T-helper 17 cell (primary cell): ENCODE data around the gene ARID5B. TPM values are rescaled to one million over a fixed set of nuclear protein-coding genes. Genes with fewer than 3 reads are reported as not detected.

Experiments
- ATAC-seq: fragments of 150-1000 bp; cut with Tn5 transposase; 2 replicates; pipeline ENCODE4 v1.10.0; 2021; ENCODE audit warnings: mild to moderate bottlenecking, moderate library complexity
- DNase-seq, 3 donors: peaks; one replicate each; pipeline versions ENCODE4 v3.0.0 to v3.0.0-alpha.2; 2020 to 2021
- H3K9me3 ChIP-seq: one replicate; pipeline ENCODE4 v1.7.0; 2013; ENCODE audit warnings: low read length, mild to moderate bottlenecking; ENCODE audit not compliant: control insufficient read depth, poor library complexity, severe bottlenecking
- H3K27ac Mint-ChIP-seq: one replicate; pipeline ENCODE4 v1.8.0; 2022; ENCODE audit warnings: mild to moderate bottlenecking, moderate library complexity, mixed read lengths
- H3K27me3 Mint-ChIP-seq: one replicate; pipeline ENCODE4 v1.8.0; 2022; ENCODE audit warnings: mixed read lengths
- H3K36me3 Mint-ChIP-seq: one replicate; pipeline ENCODE4 v1.8.0; 2022; ENCODE audit warnings: low read depth, mixed read lengths
- H3K4me1 Mint-ChIP-seq: one replicate; pipeline ENCODE4 v1.8.0; 2022; ENCODE audit warnings: mild to moderate bottlenecking, mixed read lengths
- H3K4me3 Mint-ChIP-seq: one replicate; pipeline ENCODE4 v1.8.0; 2022; ENCODE audit warnings: mild to moderate bottlenecking, moderate library complexity, mixed read lengths
- total RNA-seq, 4 donors: library from RNA in 2 of 4; stranded (reverse) in 2 of 4; gene quantifications; one replicate each; pipeline ENCODE4 v1.2.3 and lab custom pipeline; 2022 to 2026

Gene ARID5B
- total RNA-seq, 2 donors from 2014 or later, result 58.2 to 67.6 TPM

DNA sequence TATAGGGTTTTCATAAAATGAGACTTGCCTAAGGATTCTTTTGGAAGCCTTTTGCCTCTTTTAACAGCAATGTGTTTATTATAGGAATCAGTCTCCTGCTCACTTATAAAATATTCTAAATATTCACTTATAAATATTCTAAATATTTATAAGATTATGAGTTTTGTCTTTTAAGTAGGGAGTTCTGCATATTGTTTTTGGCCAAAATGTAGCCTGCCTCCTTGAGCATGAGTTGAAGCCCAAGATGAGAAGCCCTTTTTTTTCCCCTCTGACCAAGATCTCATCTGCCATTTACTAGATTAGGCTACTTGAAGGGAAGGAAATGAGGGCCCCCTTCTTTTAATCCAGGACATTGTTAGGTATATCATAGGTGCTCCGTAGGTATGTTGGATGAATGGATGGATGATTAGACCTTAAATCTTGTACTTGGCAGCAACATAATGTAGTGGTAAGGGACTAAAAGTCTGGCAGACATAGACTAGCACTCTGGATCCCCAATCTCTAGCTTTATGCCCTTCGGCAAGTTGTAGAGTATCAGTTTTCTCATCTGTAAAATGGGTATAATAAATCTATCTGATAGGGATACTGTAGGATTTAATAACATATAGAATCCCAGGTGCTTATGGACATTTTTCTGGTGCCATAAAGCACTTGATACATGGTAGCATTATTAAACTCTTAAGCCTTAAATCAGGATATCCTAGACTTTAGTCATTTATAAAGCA, 59.1 kb downstream of the ARID5B start:
- H3K4me1 Mint-ChIP-seq, result peaks cover 28% of the 10 kb centered on the region
- peak overlapping the region; percentile 92 for H3K27ac Mint-ChIP-seq
- ATAC-seq, result no peak
- H3K4me3 Mint-ChIP-seq, result no peak overlapping the region
- no peaks in the 10 kb centered on the region for H3K27me3 Mint-ChIP-seq
- DNase-seq, result no peak
- peaks cover 5% of the 10 kb centered on the region for H3K36me3 Mint-ChIP-seq
- H3K9me3 ChIP-seq, result no peaks in the 10 kb centered on the region

GRCh38 chr10:61961278-61961677, 59.8 kb downstream of the ARID5B start:
- peak; percentile 88 for ATAC-seq
- no peak for DNase-seq
- Mint-ChIP-seq H3K36me3 (peaks cover 5% of the 10 kb centered on the region), H3K4me1 (peaks cover 28% of the 10 kb centered on the region), H3K27me3 (no peaks in the 10 kb centered on the region), H3K4me3 (peak overlapping the region; percentile 71), H3K27ac (peak overlapping the region; percentile 92)
- no peaks in the 10 kb centered on the region for H3K9me3 ChIP-seq

DNA sequence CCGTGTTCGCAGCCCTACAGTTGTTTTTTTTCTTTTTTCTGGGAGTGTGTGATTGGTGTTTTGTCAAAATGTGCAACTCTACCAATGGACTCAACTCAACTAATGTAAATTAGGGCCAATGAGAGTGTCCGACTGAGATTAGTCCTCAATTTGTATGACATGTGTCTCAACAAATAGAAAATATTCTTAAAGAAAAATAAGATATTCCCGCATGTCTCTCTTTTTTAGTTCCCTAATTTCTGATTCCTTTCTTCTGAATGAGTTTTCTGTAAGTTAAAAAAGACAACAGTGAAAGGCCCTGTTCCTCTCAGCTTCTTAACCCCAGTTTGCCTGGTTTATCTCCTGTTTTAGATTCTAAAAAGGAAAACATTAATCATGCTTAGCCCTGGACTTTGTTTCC, 61.5 kb downstream of the ARID5B start:
- DNase-seq, result no peak
- no peaks in the 10 kb centered on the region for H3K9me3 ChIP-seq
- Mint-ChIP-seq H3K27ac (peak overlapping the region; percentile 92), H3K27me3 (no peaks in the 10 kb centered on the region), H3K4me3 (no peak overlapping the region), H3K4me1 (peaks cover 24% of the 10 kb centered on the region), H3K36me3 (no peaks in the 10 kb centered on the region)
- ATAC-seq, result no peak

GRCh38 chr10:61963669-61964058, 62.2 kb downstream of the ARID5B start:
- no peaks in the 10 kb centered on the region for H3K9me3 ChIP-seq
- no peaks in the 10 kb centered on the region for H3K36me3 Mint-ChIP-seq
- ATAC-seq, result no peak
- H3K27ac Mint-ChIP-seq, result peak overlapping the region; percentile 92
- H3K4me3 Mint-ChIP-seq, result peak overlapping the region; percentile 76
- no peaks in the 10 kb centered on the region for H3K27me3 Mint-ChIP-seq
- H3K4me1 Mint-ChIP-seq, result peaks cover 25% of the 10 kb centered on the region
- no peak for DNase-seq

DNA sequence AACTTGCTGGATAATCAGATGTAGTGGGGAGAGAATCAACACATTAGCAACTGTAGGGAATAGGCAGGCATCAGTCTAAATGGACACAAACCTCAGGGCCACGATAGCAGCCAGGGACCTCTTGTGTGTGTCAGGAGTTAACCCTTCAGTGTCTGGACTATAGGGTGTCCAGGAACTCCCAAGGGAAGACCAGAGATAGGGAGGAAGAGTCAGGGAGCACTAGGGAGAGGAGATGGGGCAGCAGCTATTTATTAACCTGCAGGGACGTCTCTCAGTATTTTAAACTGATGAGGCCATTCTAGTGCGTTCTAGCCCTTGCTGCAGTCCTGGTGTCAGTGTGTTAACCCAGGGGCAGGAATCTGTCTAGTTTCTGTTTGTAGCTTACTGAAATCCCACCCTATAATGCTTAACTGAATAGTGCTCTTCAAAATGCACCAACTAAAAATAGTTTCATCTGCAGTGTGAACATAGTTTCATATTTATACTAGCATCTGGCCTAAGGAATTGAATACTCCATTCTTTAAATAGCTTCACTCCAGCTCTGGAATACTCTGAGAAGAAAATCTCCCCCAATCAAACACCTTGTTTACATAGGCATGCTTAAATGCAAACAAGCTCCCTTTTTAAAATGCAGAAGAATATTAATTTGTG, 62.7 kb downstream of the ARID5B start:
- H3K27me3 Mint-ChIP-seq, result no peaks in the 10 kb centered on the region
- H3K4me3 Mint-ChIP-seq, result peak overlapping the region; percentile 76
- H3K27ac Mint-ChIP-seq, result peak overlapping the region; percentile 92
- H3K9me3 ChIP-seq, result no peaks in the 10 kb centered on the region
- H3K4me1 Mint-ChIP-seq, result peaks cover 28% of the 10 kb centered on the region
- H3K36me3 Mint-ChIP-seq, result no peaks in the 10 kb centered on the region
- DNase-seq, result no peak
- ATAC-seq, result no peak

- Mint-ChIP-seq H3K4me3 (no peak overlapping the region), H3K27me3 (no peaks in the 10 kb centered on the region), H3K27ac (no peak overlapping the region), H3K4me1 (peaks cover 26% of the 10 kb centered on the region), H3K36me3 (no peaks in the 10 kb centered on the region)
- DNase-seq, result no peak
- no peak for ATAC-seq
- H3K9me3 ChIP-seq, result no peaks in the 10 kb centered on the region
Measured at GRCh38 chr10:61964949-61965702, 63.6 kb downstream of the ARID5B start.

- Mint-ChIP-seq H3K4me3 (no peak overlapping the region), H3K4me1 (peaks cover 27% of the 10 kb centered on the region), H3K27ac (no peak overlapping the region), H3K27me3 (no peaks in the 10 kb centered on the region), H3K36me3 (peaks cover 2% of the 10 kb centered on the region)
- ATAC-seq (no peak), DNase-seq (no peak)
- H3K9me3 ChIP-seq, result no peaks in the 10 kb centered on the region
Measured at GRCh38 chr10:61965703-61966395, 64.3 kb downstream of the ARID5B start.

DNA sequence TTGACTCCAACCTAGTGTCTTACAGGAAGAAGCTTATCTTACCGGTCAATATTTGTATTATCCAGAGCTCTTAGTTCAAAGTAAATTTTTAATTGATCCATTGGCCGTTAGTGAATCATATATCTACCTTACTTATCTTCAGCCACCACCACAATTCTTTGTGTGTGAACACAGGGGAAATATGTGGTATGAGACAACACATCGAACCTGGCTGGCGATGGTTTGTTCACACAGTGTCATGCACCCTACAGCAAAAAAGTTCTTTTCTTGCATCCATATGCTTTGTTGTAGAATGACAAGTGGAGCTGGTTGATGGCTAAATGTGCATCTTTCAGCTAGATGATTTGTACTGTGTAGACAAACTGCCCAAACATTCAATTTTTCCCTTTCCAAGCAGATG, 65.8 kb downstream of the ARID5B start:
- Mint-ChIP-seq H3K27me3 (no peaks in the 10 kb centered on the region), H3K36me3 (peaks cover 2% of the 10 kb centered on the region), H3K27ac (no peak overlapping the region), H3K4me1 (peaks cover 22% of the 10 kb centered on the region), H3K4me3 (no peak overlapping the region)
- H3K9me3 ChIP-seq, result no peaks in the 10 kb centered on the region
- DNase-seq (no peak), ATAC-seq (no peak)

GRCh38 chr10:61970182-61971002, 68.9 kb downstream of the ARID5B start:
- Mint-ChIP-seq H3K4me3 (no peak overlapping the region), H3K27ac (peak overlapping the region; percentile 74), H3K27me3 (no peaks in the 10 kb centered on the region), H3K4me1 (peaks cover 15% of the 10 kb centered on the region), H3K36me3 (peaks cover 2% of the 10 kb centered on the region)
- ATAC-seq (no peak), DNase-seq (no peak)
- no peaks in the 10 kb centered on the region for H3K9me3 ChIP-seq

- no peak overlapping the region for H3K4me3 Mint-ChIP-seq
- DNase-seq (no peak), ATAC-seq (no peak)
- no peaks in the 10 kb centered on the region for H3K9me3 ChIP-seq
- H3K36me3 Mint-ChIP-seq, result peaks cover 2% of the 10 kb centered on the region
- no peaks in the 10 kb centered on the region for H3K27me3 Mint-ChIP-seq
- H3K4me1 Mint-ChIP-seq, result peaks cover 15% of the 10 kb centered on the region
- H3K27ac Mint-ChIP-seq, result peak overlapping the region; percentile 74
Measured at GRCh38 chr10:61971003-61971325, 69.5 kb downstream of the ARID5B start.

DNA sequence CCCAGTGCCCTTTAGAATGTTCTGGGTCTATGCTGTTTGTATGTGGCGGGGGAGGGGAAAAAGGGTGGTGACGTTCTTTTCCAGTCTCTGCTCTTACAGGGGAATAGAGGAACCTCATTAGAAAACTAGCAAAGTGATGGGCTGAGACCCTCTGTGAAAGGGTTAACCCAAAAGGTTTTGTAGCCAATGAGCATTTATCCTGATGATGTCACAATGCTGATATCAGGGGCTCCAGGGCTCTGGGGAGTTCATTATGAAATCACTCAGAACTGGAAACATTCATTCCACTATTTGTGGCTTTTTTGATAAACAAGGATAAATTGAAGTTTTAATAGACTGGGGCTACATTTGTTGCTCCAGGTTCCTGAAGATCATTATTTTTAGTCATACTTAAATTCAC, 71.7 kb downstream of the ARID5B start:
- no peaks in the 10 kb centered on the region for H3K9me3 ChIP-seq
- Mint-ChIP-seq H3K27me3 (no peaks in the 10 kb centered on the region), H3K36me3 (peaks cover 2% of the 10 kb centered on the region), H3K4me3 (no peak overlapping the region), H3K27ac (no peak overlapping the region), H3K4me1 (peaks cover 12% of the 10 kb centered on the region)
- ATAC-seq (no peak), DNase-seq (no peak)

- DNase-seq, result no peak
- Mint-ChIP-seq H3K4me1 (peaks cover 9% of the 10 kb centered on the region), H3K27me3 (no peaks in the 10 kb centered on the region), H3K36me3 (peaks cover 2% of the 10 kb centered on the region), H3K4me3 (no peak overlapping the region), H3K27ac (no peak overlapping the region)
- H3K9me3 ChIP-seq, result no peaks in the 10 kb centered on the region
- ATAC-seq, result no peak
Measured at GRCh38 chr10:61973906-61974305, 72.4 kb downstream of the ARID5B start.
